GM23338 (cell line): ENCODE results near the gene NUDC.

Experiments
- CREB1 ChIP-seq: fragments of 250-450 bp; sonication (Bioruptor Pico); IDR thresholded peaks from 2 replicates; pipeline ENCODE4 v1.5.0; 2020; ENCODE audit warnings: low read depth, mild to moderate bottlenecking, moderate library complexity
- CTCF ChIP-seq, 2 experiments: fragments of 200-600 bp in 1 of 2; sonication (generic) in 1 of 2; conservative IDR thresholded peaks; 2 replicates each; pipeline versions ENCODE4 v1.5.1 to v1.6.1; 2016 to 2017; ENCODE audit warnings: antibody characterized with exemption in 2 of 2, low read depth in 2 of 2, mild to moderate bottlenecking in 2 of 2, moderate library complexity in 1 of 2
- EZH2 ChIP-seq: fragments of 200-600 bp; sonication (generic); IDR thresholded peaks from one replicate; pipeline ENCODE4 v1.8.0; 2017; ENCODE audit warnings: antibody characterized with exemption, mild to moderate bottlenecking, low read depth; ENCODE audit not compliant: unreplicated experiment
- EZH2phosphoT487 ChIP-seq: fragments of 200-600 bp; sonication (generic); IDR thresholded peaks from one replicate; pipeline ENCODE4 v1.8.1; 2018; ENCODE audit warnings: antibody characterized with exemption; ENCODE audit not compliant: unreplicated experiment
- JUNB ChIP-seq: IDR thresholded peaks from one replicate; pipeline ENCODE4 v1.6.1; 2016; ENCODE audit warnings: antibody characterized with exemption; ENCODE audit not compliant: unreplicated experiment
- NANOG ChIP-seq: IDR thresholded peaks from 2 replicates; pipeline ENCODE4 v1.6.1; 2016; ENCODE audit warnings: antibody characterized with exemption, borderline replicate concordance
- POLR2AphosphoS5 ChIP-seq: IDR thresholded peaks from 2 replicates; pipeline ENCODE4 v1.6.1; 2016; ENCODE audit warnings: antibody characterized with exemption, low read depth
- ZNF331 ChIP-seq: fragments of 250-450 bp; sonication (Bioruptor Pico); IDR thresholded peaks from 2 replicates; pipeline ENCODE4 v1.5.0; 2020; ENCODE audit warnings: low read depth, mild to moderate bottlenecking, moderate library complexity
- TF ChIP-seq, protein P1 (sequence below): IDR thresholded peaks from one replicate; pipeline ENCODE4 v1.6.1; 2018; ENCODE audit warnings: antibody characterized with exemption; ENCODE audit not compliant: unreplicated experiment
- TF ChIP-seq, protein P2 (sequence below): IDR thresholded peaks from 2 replicates; pipeline ENCODE4 v1.6.1; 2016; ENCODE audit warnings: antibody characterized with exemption
- TF ChIP-seq, protein P3 (sequence below): fragments of 250-450 bp; sonication (Bioruptor Pico); IDR thresholded peaks from 2 replicates; pipeline ENCODE4 v1.5.0; 2020; ENCODE audit warnings: mild to moderate bottlenecking, moderate library complexity

GRCh38 chr1:26936823-26937222, 15.3 kb downstream of the NUDC start:
- no peak for TF ChIP-seq EZH2
- no peak for TF ChIP-seq CTCF (conservative IDR thresholded peaks at IDR 0.05; ENCODE audit: low read depth in 2 of 2)
- no peak for TF ChIP-seq POLR2AphosphoS5
- no peak for TF ChIP-seq EZH2phosphoT487
- no peak for TF ChIP-seq ZNF331 (CRISPR knock-in tag)
- TF ChIP-seq, protein P1, sequence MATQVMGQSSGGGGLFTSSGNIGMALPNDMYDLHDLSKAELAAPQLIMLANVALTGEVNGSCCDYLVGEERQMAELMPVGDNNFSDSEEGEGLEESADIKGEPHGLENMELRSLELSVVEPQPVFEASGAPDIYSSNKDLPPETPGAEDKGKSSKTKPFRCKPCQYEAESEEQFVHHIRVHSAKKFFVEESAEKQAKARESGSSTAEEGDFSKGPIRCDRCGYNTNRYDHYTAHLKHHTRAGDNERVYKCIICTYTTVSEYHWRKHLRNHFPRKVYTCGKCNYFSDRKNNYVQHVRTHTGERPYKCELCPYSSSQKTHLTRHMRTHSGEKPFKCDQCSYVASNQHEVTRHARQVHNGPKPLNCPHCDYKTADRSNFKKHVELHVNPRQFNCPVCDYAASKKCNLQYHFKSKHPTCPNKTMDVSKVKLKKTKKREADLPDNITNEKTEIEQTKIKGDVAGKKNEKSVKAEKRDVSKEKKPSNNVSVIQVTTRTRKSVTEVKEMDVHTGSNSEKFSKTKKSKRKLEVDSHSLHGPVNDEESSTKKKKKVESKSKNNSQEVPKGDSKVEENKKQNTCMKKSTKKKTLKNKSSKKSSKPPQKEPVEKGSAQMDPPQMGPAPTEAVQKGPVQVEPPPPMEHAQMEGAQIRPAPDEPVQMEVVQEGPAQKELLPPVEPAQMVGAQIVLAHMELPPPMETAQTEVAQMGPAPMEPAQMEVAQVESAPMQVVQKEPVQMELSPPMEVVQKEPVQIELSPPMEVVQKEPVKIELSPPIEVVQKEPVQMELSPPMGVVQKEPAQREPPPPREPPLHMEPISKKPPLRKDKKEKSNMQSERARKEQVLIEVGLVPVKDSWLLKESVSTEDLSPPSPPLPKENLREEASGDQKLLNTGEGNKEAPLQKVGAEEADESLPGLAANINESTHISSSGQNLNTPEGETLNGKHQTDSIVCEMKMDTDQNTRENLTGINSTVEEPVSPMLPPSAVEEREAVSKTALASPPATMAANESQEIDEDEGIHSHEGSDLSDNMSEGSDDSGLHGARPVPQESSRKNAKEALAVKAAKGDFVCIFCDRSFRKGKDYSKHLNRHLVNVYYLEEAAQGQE, result no peak
- TF ChIP-seq NANOG, result no peak
- TF ChIP-seq, protein P2, sequence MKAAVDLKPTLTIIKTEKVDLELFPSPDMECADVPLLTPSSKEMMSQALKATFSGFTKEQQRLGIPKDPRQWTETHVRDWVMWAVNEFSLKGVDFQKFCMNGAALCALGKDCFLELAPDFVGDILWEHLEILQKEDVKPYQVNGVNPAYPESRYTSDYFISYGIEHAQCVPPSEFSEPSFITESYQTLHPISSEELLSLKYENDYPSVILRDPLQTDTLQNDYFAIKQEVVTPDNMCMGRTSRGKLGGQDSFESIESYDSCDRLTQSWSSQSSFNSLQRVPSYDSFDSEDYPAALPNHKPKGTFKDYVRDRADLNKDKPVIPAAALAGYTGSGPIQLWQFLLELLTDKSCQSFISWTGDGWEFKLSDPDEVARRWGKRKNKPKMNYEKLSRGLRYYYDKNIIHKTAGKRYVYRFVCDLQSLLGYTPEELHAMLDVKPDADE, result no peak
- TF ChIP-seq CREB1 (CRISPR knock-in tag), result no peak
- no peak for TF ChIP-seq JUNB
- TF ChIP-seq, protein P3, sequence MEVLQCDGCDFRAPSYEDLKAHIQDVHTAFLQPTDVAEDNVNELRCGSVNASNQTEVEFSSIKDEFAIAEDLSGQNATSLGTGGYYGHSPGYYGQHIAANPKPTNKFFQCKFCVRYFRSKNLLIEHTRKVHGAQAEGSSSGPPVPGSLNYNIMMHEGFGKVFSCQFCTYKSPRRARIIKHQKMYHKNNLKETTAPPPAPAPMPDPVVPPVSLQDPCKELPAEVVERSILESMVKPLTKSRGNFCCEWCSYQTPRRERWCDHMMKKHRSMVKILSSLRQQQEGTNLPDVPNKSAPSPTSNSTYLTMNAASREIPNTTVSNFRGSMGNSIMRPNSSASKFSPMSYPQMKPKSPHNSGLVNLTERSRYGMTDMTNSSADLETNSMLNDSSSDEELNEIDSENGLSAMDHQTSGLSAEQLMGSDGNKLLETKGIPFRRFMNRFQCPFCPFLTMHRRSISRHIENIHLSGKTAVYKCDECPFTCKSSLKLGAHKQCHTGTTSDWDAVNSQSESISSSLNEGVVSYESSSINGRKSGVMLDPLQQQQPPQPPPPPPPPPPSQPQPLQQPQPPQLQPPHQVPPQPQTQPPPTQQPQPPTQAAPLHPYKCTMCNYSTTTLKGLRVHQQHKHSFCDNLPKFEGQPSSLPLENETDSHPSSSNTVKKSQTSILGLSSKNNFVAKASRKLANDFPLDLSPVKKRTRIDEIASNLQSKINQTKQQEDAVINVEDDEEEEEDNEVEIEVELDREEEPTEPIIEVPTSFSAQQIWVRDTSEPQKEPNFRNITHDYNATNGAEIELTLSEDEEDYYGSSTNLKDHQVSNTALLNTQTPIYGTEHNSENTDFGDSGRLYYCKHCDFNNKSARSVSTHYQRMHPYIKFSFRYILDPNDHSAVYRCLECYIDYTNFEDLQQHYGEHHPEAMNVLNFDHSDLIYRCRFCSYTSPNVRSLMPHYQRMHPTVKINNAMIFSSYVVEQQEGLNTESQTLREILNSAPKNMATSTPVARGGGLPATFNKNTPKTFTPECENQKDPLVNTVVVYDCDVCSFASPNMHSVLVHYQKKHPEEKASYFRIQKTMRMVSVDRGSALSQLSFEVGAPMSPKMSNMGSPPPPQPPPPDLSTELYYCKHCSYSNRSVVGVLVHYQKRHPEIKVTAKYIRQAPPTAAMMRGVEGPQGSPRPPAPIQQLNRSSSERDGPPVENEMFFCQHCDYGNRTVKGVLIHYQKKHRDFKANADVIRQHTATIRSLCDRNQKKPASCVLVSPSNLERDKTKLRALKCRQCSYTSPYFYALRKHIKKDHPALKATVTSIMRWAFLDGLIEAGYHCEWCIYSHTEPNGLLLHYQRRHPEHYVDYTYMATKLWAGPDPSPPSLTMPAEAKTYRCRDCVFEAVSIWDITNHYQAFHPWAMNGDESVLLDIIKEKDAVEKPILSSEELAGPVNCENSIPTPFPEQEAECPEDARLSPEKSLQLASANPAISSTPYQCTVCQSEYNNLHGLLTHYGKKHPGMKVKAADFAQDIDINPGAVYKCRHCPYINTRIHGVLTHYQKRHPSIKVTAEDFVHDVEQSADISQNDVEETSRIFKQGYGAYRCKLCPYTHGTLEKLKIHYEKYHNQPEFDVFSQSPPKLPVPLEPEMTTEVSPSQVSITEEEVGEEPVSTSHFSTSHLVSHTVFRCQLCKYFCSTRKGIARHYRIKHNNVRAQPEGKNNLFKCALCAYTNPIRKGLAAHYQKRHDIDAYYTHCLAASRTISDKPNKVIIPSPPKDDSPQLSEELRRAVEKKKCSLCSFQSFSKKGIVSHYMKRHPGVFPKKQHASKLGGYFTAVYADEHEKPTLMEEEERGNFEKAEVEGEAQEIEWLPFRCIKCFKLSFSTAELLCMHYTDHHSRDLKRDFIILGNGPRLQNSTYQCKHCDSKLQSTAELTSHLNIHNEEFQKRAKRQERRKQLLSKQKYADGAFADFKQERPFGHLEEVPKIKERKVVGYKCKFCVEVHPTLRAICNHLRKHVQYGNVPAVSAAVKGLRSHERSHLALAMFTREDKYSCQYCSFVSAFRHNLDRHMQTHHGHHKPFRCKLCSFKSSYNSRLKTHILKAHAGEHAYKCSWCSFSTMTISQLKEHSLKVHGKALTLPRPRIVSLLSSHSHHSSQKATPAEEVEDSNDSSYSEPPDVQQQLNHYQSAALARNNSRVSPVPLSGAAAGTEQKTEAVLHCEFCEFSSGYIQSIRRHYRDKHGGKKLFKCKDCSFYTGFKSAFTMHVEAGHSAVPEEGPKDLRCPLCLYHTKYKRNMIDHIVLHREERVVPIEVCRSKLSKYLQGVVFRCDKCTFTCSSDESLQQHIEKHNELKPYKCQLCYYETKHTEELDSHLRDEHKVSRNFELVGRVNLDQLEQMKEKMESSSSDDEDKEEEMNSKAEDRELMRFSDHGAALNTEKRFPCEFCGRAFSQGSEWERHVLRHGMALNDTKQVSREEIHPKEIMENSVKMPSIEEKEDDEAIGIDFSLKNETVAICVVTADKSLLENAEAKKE, result no peak
